Stimulated activated CD8-positive, alpha-beta memory T cell treated with anti-CD3 and anti-CD28 coated beads, Interleukin-7, amount 100 ng/mL, for 48 hours (primary cell): Measurements from ENCODE around the gene MRPS27.
"Not testable (repeated sequence)": the region's sequence is repeated elsewhere in the genome, so short reads cannot be mapped to it uniquely, and the experiment has no call there.

Experiments used
- DNase-seq, 2 donors: peaks; one replicate each; pipeline ENCODE4 v3.0.0-alpha.2; 2020; ENCODE audit warnings: low read depth in 1 of 2; ENCODE audit errors: extremely low read depth in 1 of 2

MRPS27 gene

GRCh38 chr5:72326306-72326649, 6.2 kb upstream of the MRPS27 start:
- DNase-seq = no peak

GRCh38 chr5:72325566-72326305, 5.7 kb upstream of the MRPS27 start:
- DNase-seq = no peak

- no peak for DNase-seq
These were observed 4.3 kb upstream of the MRPS27 start for GRCh38 chr5:72324189-72324825.

- not testable (repeated sequence) for DNase-seq
These were observed 535 bp downstream of the MRPS27 start for GRCh38 chr5:72319435-72319975.

GRCh38 chr5:72314571-72315172, 5.4 kb downstream of the MRPS27 start:
- DNase-seq = no peak

- DNase-seq = no peak
These were observed 6.9 kb downstream of the MRPS27 start for GRCh38 chr5:72313141-72313540.

GRCh38 chr5:72308853-72309191, 11.2 kb downstream of the MRPS27 start:
- no peak for DNase-seq

GRCh38 chr5:72307968-72308852, 11.8 kb downstream of the MRPS27 start:
- DNase-seq = peak; percentile 90 to 95

GRCh38 chr5:72307573-72307967, 12.5 kb downstream of the MRPS27 start:
- DNase-seq = no peak

- no peak for DNase-seq
These were observed 14.6 kb downstream of the MRPS27 start for GRCh38 chr5:72305194-72306142.

- no peak for DNase-seq
These were observed 17.9 kb downstream of the MRPS27 start for GRCh38 chr5:72302171-72302570.

- no peak for DNase-seq
These were observed 18.5 kb downstream of the MRPS27 start for GRCh38 chr5:72301557-72301956.

- no peak for DNase-seq
These were observed 19.3 kb downstream of the MRPS27 start for GRCh38 chr5:72300590-72301339.

GRCh38 chr5:72298711-72299110, 21.3 kb downstream of the MRPS27 start:
- no peak for DNase-seq

- DNase-seq = not testable (repeated sequence)
These were observed 21.9 kb downstream of the MRPS27 start for GRCh38 chr5:72298136-72298535.

- DNase-seq = no peak
These were observed 23.8 kb downstream of the MRPS27 start for GRCh38 chr5:72296256-72296655.

GRCh38 chr5:72295539-72295938, 24.5 kb downstream of the MRPS27 start:
- no peak for DNase-seq

GRCh38 chr5:72294473-72294872, 25.6 kb downstream of the MRPS27 start:
- DNase-seq = no peak

- no peak for DNase-seq
These were observed 26.5 kb downstream of the MRPS27 start for GRCh38 chr5:72293495-72294055.
